ENCODE results near the gene TRIM33. TPM values are rescaled to one million over a fixed set of nuclear protein-coding genes. Genes with fewer than 3 reads are reported as not detected.

Gene TRIM33
- total RNA-seq, 1 donor from 2014 or later: 75.4 TPM

GRCh38 chr1:114512595-114513280 is 1.7 kb upstream of the TRIM33 start:
- no peak for DNase-seq (ENCODE audit: low spot score)
- Histone ChIP-seq H3K9me3 (ENCODE audit: low read depth) (no peaks in the 10 kb centered on the region), H3K9ac (no peak overlapping the region), H3K79me2 (ENCODE audit: low read depth) (peaks cover 31% of the 10 kb centered on the region), H4K20me1 (ENCODE audit: low read depth) (peaks cover 29% of the 10 kb centered on the region), H3F3A (ENCODE audit: low read depth) (peaks cover 9% of the 10 kb centered on the region), H2AFZ (replicated peaks) (no peak overlapping the region), H3K27ac (no peak overlapping the region), H3K36me3 (no peaks in the 10 kb centered on the region), H3K4me2 (peak overlapping the region; percentile 93), H3K4me3 (peak overlapping the region; percentile 83), H3K27me3 (no peaks in the 10 kb centered on the region), H3K4me1 (peaks cover 18% of the 10 kb centered on the region)
- H3K36me3 Mint-ChIP-seq: peaks cover 3% of the 10 kb centered on the region
- H3K9me3 Mint-ChIP-seq: no peaks in the 10 kb centered on the region
- H3K4me1 Mint-ChIP-seq: peaks cover 35% of the 10 kb centered on the region
- no peak for TF ChIP-seq EZH2phosphoT487 (IDR thresholded peaks at IDR 0.05)
- TF ChIP-seq CTCF (IDR thresholded peaks at IDR 0.05): no peak
- no peak for TF ChIP-seq EZH2 (IDR thresholded peaks at IDR 0.05)
- peak overlapping the region; percentile 89 for H3K4me3 Mint-ChIP-seq
- H3K27ac Mint-ChIP-seq: no peak overlapping the region
- H3K27me3 Mint-ChIP-seq (ENCODE audit: insufficient read depth, low read depth): no peaks in the 10 kb centered on the region

GRCh38 chr1:114510274-114511031 is 550 bp downstream of the TRIM33 start:
- peak overlapping the region; percentile 83 for H3K4me3 ChIP-seq
- peak overlapping the region; percentile 89 for H3K27ac ChIP-seq
- H4K20me1 ChIP-seq (ENCODE audit: low read depth): peaks cover 52% of the 10 kb centered on the region
- no peak for DNase-seq (ENCODE audit: low spot score)
- peak overlapping the region; percentile 94 for H3K9ac ChIP-seq
- H3K4me1 ChIP-seq: peaks cover 22% of the 10 kb centered on the region
- peaks cover 9% of the 10 kb centered on the region for H3F3A ChIP-seq (ENCODE audit: low read depth)
- H3K27me3 ChIP-seq: no peaks in the 10 kb centered on the region
- no peak overlapping the region for H3K27ac Mint-ChIP-seq
- H3K4me3 Mint-ChIP-seq: peak overlapping the region; percentile 93
- peaks cover 46% of the 10 kb centered on the region for H3K4me1 Mint-ChIP-seq
- H3K36me3 ChIP-seq: peaks cover 9% of the 10 kb centered on the region
- H3K36me3 Mint-ChIP-seq: peaks cover 18% of the 10 kb centered on the region
- H3K9me3 Mint-ChIP-seq: no peaks in the 10 kb centered on the region
- H2AFZ ChIP-seq (replicated peaks): peak overlapping the region; percentile 90
- TF ChIP-seq EZH2 (IDR thresholded peaks at IDR 0.05): no peak
- TF ChIP-seq EZH2phosphoT487 (IDR thresholded peaks at IDR 0.05): no peak
- no peak for TF ChIP-seq CTCF (IDR thresholded peaks at IDR 0.05)
- H3K4me2 ChIP-seq: peak overlapping the region; percentile 94
- no peaks in the 10 kb centered on the region for H3K27me3 Mint-ChIP-seq (ENCODE audit: insufficient read depth, low read depth)
- H3K79me2 ChIP-seq (ENCODE audit: low read depth): peaks cover 53% of the 10 kb centered on the region
- no peaks in the 10 kb centered on the region for H3K9me3 ChIP-seq (ENCODE audit: low read depth)

DNA sequence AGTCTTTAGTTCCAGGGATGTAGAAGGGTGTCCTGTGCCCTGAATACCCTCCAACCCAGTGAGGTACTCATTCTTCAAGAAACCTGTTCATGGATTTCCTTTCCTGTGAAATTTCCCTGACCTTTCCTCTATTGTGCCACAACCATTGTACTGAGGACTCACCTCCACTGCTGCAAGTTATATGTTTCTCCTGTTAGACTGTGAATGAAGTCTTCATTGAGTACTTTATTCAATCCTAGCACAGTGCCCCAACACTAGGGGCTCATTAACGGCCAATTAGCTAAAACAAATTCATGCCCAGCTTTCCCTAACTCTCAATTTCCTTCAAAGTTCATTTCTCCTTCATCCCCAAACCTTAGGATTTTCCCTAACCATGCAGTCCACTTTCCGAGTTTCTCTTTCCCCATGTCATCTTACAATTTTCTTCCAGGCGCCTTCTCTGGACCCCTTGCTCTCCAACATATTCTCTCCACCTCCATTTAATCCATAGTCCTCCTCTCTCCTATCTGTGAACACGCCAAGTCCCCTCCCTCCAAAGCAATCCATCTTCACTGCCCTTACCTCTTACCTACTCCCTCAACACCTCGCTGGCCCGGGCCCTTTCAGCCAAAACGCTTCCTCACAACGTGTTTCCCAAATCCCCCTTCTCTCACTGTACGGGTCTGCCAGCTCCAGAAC is 1.3 kb downstream of the TRIM33 start:
- Mint-ChIP-seq H3K27me3 (ENCODE audit: insufficient read depth, low read depth) (no peaks in the 10 kb centered on the region), H3K36me3 (peaks cover 24% of the 10 kb centered on the region), H3K4me3 (peak overlapping the region; percentile 93), H3K9me3 (no peaks in the 10 kb centered on the region), H3K4me1 (peaks cover 46% of the 10 kb centered on the region), H3K27ac (peak overlapping the region; percentile 59)
- Histone ChIP-seq H3K36me3 (peaks cover 9% of the 10 kb centered on the region), H3K79me2 (ENCODE audit: low read depth) (peaks cover 61% of the 10 kb centered on the region), H3K4me2 (peak overlapping the region; percentile 94), H3K9me3 (ENCODE audit: low read depth) (no peaks in the 10 kb centered on the region), H3F3A (ENCODE audit: low read depth) (peaks cover 9% of the 10 kb centered on the region), H3K4me3 (peak overlapping the region; percentile 83), H3K27ac (no peak overlapping the region), H3K4me1 (peaks cover 22% of the 10 kb centered on the region), H4K20me1 (ENCODE audit: low read depth) (peaks cover 59% of the 10 kb centered on the region), H3K9ac (peak overlapping the region; percentile 94), H3K27me3 (no peaks in the 10 kb centered on the region), H2AFZ (replicated peaks) (no peak overlapping the region)
- TF ChIP-seq EZH2phosphoT487 (IDR thresholded peaks at IDR 0.05) (no peak), CTCF (IDR thresholded peaks at IDR 0.05) (no peak), EZH2 (IDR thresholded peaks at IDR 0.05) (no peak)
- DNase-seq (ENCODE audit: low spot score): no peak

Data from neural progenitor cell (in vitro differentiated cells).